NOMO-1 (cell line): ENCODE results near the gene PBX3.
A peak's percentile ranks its signal among the peaks of the same experiment; 100 is the strongest.

Source experiments
- DNase-seq, 2 experiments: peaks; one replicate each; lab custom pipeline; 2025; ENCODE audit not compliant: unreplicated experiment in 2 of 2; lab: John Stamatoyannopoulos, UW

PBX3 gene

GRCh38 chr9:125932012-125932411, 184.8 kb downstream of the PBX3 start:
- DNase-seq: no peak

GRCh38 chr9:125932746-125933455, 185.7 kb downstream of the PBX3 start:
- DNase-seq: no peak

- no peak for DNase-seq
Observed at GRCh38 chr9:125942125-125942524, 195.0 kb downstream of the PBX3 start.

DNA sequence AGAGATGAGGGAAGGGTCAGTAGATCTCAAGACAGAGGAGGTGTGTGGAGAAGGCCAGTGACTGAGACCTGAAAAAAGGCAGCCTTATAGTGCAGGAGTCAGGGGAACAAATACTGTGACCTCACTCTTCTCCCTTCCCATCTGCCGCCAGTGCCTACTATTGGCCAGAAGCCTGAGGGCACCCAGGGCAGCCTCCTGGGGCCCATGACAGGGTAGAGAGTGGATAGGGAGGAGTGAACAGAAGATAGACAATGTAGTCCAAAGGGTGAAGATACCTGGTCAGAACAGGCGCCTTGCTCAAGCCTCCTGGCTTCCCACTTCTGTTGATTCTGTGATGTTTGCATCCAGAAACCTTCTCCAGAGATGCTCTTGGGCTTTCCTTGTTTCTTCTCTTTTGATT, 196.7 kb downstream of the PBX3 start:
- no peak for DNase-seq

DNA sequence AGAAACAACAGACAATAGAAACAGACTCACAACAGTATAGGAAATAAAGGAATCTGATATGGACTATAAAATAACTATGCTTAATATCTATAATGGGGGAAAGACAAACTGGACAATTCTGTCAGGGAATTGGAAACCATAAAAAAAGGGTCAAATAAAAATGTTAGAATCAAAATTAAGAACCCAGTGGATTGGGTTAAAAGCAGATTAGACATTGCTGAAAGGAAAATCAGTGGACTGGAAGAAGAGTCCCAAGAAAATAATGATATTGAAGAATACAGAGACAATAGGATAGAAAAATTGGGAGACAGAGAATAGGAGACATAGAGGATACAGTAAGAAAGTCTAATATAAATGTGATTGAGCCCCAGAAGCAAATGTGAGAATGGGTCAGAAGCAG, 199.2 kb downstream of the PBX3 start:
- DNase-seq: no peak

DNA sequence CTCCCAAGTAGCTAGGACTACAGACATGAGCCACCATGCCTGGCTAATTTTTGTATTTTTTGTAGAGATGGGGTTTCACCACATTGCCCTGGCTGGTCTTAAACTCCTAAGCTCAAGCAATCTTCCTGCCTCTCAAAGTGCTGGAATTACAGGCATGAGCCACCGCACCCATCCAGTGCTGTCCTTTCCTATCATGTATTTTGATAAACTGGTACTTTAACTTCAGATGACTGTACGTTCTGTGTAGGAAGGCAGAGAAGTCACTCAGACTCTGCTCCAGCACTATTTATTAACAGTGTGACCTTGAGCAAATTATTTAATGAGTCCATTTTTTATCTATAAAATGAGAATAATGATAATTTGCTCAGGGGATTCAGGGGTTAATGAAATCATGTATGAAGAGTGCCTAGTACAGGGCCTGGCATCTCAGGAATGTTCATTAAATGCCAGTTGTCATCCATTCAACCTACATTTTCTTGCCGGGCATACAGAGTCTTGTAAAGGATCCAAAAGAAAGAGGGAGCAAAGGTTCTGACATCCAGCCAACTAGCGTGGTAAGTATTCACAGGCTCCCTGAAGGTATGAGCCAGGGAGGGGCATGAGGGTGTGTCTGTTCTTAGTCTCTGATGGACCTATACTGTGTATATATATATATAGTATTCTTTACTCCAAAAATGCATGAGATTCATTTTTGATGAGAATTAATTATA, 201.9 kb downstream of the PBX3 start:
- no peak for DNase-seq

GRCh38 chr9:125949703-125950460, 202.7 kb downstream of the PBX3 start:
- DNase-seq: no peak

DNA sequence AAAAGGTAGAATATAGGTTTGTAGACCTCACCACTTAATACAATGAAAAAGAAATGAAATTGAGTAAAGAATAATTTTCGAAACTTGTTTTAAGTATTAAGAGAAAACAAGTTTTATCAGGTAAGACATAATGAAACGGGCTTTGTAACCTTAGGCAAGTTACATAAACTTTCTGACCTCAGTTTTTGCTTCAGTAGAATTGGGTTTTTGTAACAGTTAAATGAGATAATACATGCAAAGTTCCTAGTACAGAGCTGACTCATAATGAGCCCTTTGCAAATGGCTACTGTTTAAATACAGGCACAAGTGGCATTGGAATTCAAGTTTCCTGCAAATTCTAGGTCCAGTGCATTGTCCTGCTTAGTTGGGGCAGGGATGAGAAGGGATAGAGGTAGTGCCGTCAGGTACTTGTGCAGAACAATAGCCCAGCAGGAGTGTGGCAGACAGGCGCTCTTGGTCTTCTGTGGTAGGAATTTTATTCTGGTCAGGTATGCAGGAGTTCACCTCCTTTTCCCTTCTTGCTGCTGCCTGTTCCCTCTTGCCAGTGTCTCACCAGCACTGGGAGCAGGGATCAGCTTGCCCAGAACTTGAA, 203.8 kb downstream of the PBX3 start:
- DNase-seq: no peak

DNA sequence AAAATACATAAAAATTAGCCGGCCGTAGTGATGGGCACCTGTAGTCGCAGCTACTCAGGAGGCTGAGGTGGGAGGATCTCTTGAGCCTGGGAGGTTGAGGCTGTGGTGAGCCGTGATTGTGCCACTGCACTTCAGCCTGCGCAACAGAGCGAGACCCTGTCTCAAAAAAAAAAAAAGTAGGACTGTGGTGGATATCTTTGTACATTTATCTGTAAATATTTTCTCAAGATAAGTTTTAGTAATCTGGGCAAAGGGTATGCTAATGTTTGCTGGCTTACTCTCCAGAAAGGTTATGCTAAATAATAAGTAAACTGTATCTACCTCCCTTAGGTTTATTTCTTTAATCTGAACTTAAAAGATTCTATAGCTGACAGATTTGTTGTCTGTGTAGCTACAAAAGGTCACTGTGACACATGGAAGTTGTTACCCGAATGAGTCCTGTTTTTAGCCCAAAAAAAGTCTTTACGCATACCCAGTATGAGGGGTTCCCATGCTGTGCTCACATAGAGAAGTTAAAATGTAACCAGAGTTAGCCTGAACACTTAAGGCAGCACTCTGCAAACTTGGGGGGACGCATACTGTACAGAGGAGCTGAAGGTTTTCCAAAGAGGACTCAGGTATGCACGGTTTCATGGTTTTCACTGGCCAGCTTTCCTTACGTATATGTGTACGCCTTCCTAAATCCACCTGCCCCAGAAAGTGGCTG, 206.3 kb downstream of the PBX3 start:
- no peak for DNase-seq

DNA sequence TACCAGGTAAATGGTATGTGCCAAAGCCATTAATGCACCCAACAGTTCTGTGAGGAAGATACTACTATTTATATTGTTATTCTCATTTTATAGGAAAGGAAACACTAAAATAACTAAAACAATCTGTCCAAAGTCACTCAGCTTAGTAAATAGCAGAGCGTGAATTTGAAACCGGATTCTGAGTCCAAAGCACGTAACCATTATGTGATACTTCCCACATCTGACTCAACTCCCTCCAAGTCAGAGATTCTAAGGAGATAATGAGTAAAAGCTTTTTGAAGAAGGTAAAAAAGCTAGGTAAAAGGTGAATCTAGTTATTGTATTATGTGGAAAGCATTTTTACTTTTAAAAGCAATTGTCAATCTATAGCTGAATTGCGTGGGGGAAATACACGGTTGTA, 208.9 kb downstream of the PBX3 start:
- no peak for DNase-seq

GRCh38 chr9:125959315-125959714, 212.1 kb downstream of the PBX3 start:
- no peak for DNase-seq

- no peak for DNase-seq
Observed at GRCh38 chr9:125959951-125960619, 212.9 kb downstream of the PBX3 start.

- DNase-seq: no peak
Observed at GRCh38 chr9:125960626-125961025, 213.5 kb downstream of the PBX3 start.

- DNase-seq: peak in 1 of 2 experiments; percentile 42
Observed at GRCh38 chr9:125961072-125961471, 213.9 kb downstream of the PBX3 start.

DNA sequence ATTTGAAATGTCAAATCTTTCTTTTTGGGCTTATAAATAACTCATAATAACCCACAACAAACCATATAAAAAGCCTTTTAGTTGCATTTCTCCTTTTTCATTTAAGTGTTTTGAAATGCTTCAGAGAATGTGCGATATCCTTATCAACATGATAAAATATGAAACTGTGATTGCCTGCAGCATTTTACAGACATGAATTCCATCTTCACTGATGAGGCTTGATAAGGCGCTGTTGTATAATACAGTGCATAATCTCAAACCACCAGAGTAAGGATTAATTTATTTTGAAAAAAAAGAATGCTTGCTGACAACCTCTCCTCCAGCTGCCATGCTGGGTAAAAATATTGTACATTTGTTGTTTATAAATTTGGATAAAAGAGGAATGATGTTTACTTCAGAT, 216.8 kb downstream of the PBX3 start:
- no peak for DNase-seq

- DNase-seq: no peak
Observed at GRCh38 chr9:125964702-125965225, 217.6 kb downstream of the PBX3 start.

DNA sequence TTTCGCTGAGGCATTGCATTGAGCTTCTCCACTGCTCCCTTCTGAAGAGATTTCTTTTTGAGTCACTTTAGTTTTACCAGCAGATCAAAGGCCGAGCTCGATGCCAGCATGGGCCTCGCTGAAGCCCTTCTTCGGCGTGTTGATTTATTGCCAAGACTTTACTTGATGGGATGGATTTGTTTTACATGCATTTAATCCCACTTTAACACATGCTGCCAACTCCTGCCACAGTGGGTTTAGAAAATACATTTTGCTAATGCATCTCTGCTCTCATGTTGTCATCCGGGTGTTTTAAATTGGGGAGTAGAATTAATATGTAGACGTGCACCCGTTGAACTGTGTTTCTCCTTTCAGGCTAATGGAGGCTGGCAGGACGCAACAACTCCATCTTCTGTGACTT, 218.3 kb downstream of the PBX3 start:
- DNase-seq: no peak

GRCh38 chr9:125966466-125966865, 219.3 kb downstream of the PBX3 start:
- no peak for DNase-seq

- DNase-seq: no peak
Observed at GRCh38 chr9:125966959-125967711, 220.0 kb downstream of the PBX3 start.
